ENCODE results near the gene SAFB. TPM values are rescaled to one million over a fixed set of nuclear protein-coding genes. Genes with fewer than 3 reads are reported as not detected.

Gene SAFB
- total RNA-seq, 2 donors from 2014 or later = 49.8 to 244 TPM

DNA sequence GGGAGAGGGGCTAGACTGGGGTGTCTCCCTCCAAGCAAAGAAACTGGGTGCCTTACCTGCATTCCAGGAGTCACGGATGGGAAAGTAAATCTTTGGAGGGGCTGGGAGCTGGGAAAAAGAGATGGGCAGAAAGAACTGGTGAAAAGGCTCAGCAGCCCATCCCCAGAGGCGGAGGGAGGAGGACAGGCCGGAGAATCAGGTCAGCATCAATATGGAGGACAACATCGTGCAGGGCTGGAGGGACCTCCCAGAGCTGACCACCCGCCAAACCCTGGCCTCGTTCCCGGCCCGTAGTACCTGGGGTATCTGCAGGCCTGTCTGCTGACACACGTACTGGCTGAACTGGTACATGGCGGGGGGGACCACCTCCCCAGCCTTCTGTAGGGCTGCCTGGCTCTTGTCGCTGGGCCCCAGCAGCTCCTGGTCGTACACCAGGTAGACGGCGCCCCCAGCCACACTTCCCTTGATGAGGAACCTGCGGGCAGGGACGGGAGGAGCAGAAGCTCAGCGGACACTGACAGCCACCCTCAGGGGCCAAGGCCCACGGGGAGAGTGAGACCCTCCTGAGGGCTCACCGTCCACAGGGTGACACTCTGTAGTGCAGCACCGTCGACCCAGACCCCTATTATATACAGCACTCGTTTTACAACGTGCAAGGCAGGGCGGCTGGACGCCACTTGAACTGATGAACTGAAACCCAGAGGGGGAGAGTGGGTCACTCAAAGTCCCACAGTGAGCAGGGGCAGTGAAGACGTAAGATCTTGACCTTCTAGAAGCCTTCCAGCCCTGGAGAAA is 56.6 kb downstream of the SAFB start:
- intact Hi-C loops (cut with DNase I) = no loop called here
- DNase-seq = no peak

DNA sequence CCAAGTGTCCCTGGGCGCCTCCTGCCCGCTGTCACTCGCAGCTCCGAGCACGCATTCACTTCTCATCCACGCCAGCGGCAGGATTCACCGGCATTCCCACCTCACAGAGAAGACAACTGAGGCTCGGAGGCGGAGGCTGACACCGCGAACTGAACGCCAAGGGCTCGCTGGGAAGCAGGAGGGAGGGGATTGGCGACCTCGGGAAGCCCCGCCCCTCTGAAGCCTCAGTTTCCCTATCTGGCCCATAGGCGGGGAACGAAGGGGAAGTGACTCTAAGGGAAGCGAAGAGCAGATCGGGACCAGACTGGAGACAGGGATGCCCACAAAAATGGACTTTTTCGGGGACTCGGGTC is 57.2 kb downstream of the SAFB start:
- DNase-seq (no peak), ATAC-seq (peak; percentile 1)
- Histone ChIP-seq H3K27ac (peak overlapping the region; percentile 72 to 93 (median 85)), H3K9me3 (no peaks in the 10 kb centered on the region), H3K36me3 (replicated peaks in 1 of 2; ENCODE audit: insufficient read depth in 1 of 2, low read depth in 2 of 2) (no peaks in the 10 kb centered on the region), H3K4me3 (peak overlapping the region; percentile 62 to 82), H3K4me1 (peaks cover 22% of the 10 kb centered on the region), H3K27me3 (no peaks in the 10 kb centered on the region)
- TF ChIP-seq CTCF (IDR thresholded peaks at IDR 0.05) (peak in 2 of 7 experiments; percentile 4 to 18), POLR2A (IDR thresholded peaks at IDR 0.05) (no peak)
- WGBS, 2 donors = 0 to 2% methylated on average over 3 to 23 of the region's 23 CpGs
- intact Hi-C loops (cut with DNase I) = no loop called here

More for the DNA sequence above, 56.6 kb downstream of the SAFB start:
- Histone ChIP-seq H3K4me3 (peak overlapping the region; percentile 62 to 82), H3K27me3 (no peaks in the 10 kb centered on the region), H3K27ac (peak overlapping the region; percentile 72 to 93 (median 85)), H3K36me3 (replicated peaks in 1 of 2; ENCODE audit: insufficient read depth in 1 of 2, low read depth in 2 of 2) (no peaks in the 10 kb centered on the region), H3K9me3 (no peaks in the 10 kb centered on the region), H3K4me1 (peaks cover 22% of the 10 kb centered on the region)
- no peak for ATAC-seq
- TF ChIP-seq POLR2A (IDR thresholded peaks at IDR 0.05) (no peak), CTCF (IDR thresholded peaks at IDR 0.05) (no peak)
- 23 to 36% methylated on average over 14 to 26 of the region's 26 CpGs for WGBS, 2 donors

DNA sequence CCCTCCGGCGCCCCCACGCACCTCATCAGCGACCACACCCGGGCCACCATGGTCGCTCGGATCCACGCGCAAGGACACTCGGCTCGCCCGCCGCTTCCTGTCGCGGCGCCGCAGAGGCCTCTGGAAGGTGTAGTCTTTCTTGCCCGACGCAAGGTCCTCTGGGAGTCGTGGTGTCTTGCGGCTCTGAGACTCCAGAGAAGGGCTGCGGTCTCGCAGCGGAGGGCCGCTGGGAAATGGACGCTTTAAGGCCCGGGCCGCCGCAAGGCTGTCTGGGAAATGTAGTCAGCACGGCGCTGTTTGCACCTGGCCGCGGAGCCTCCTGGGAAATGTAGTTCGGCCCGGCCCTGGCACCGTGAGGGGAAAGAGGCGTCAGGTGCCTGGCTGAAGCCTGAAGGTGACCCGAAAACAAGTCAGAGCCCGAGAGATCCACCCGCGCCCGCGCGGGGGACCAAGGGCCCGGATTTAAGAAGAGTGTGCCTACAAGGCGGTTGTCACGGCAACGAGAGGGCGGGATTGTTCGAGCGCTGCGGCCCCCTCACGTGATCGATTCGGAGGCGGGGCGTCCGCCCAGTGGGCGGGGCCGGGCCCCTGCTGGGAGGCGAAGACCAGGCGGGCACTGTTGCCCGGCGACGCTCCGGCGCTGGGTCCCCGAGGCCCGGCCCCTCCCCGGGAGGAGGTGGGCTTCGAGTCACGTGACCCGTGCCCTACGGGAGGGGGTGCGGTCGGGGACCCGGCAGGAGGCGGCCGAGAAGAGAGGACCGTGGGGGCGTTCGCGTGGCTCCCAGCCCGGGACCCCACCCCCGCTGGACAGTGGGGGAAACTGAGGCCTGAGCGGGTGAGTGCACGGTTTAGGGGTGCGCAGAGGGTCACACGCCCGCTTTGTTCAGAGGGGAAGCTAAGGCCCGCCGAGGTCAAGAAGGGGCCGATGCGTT is 57.8 kb downstream of the SAFB start, which contains the start of the genes HSD11B1L and MICOS13:
Gene HSD11B1L, plus strand, starts transcription at position 591 of the 932 bp plus-strand sequence. CDS start 3,806 bp downstream, outside the sequence.
Gene MICOS13, minus strand, starts transcription at position 80 of the 932 bp plus-strand sequence. Its CDS starts 30 bp downstream, at position 50.
- TF ChIP-seq POLR2A (IDR thresholded peaks at IDR 0.05) = peak in 2 of 3 donors; percentile 58 to 72
- TF ChIP-seq CTCF (IDR thresholded peaks at IDR 0.05) = peak in 1 of 7 experiments; percentile 14
- Histone ChIP-seq H3K9me3 (no peaks in the 10 kb centered on the region), H3K4me1 (peaks cover 22% of the 10 kb centered on the region), H3K4me3 (peak within 1 kb of the TSS; percentile 62 to 82), H3K27me3 (no peaks in the 10 kb centered on the region), H3K36me3 (replicated peaks in 1 of 2; ENCODE audit: insufficient read depth in 1 of 2, low read depth in 2 of 2) (no peaks in the 10 kb centered on the region), H3K27ac (peak within 1 kb of the TSS; percentile 72 to 93 (median 85))
- WGBS, 2 donors = 1% methylated on average over 33 to 80 of the region's 94 CpGs
- intact Hi-C loops (cut with DNase I) = no loop called here
- peak; percentile 99 for DNase-seq
- ATAC-seq = peak; percentile 96

GRCh38 chr19:5681391-5682106 is 58.7 kb downstream of the SAFB start:
- no peaks in the 10 kb centered on the region for H3K9me3 ChIP-seq
- intact Hi-C loops (cut with DNase I) = no loop called here
- no peaks in the 10 kb centered on the region for H3K27me3 ChIP-seq
- H3K4me1 ChIP-seq = peaks cover 27% of the 10 kb centered on the region
- 61 to 62% methylated on average over 17 of the region's 17 CpGs for WGBS, 2 donors
- peak overlapping the region in 3 of 4 donors; percentile 78 to 93 (median 92) for H3K27ac ChIP-seq
- H3K36me3 ChIP-seq (replicated peaks in 1 of 2; ENCODE audit: insufficient read depth in 1 of 2, low read depth in 2 of 2) = no peaks in the 10 kb centered on the region
- no peak for DNase-seq
- H3K4me3 ChIP-seq = peak overlapping the region in 1 of 2 donors; percentile 5
- no peak for ATAC-seq
- TF ChIP-seq CTCF (IDR thresholded peaks at IDR 0.05) (no peak), POLR2A (IDR thresholded peaks at IDR 0.05) (no peak)

Data from body of pancreas (tissue), 4 donors.